Gastroesophageal sphincter (tissue), 4 donors: ENCODE data around the gene RPP30. TPM values are rescaled to one million over a fixed set of nuclear protein-coding genes. Genes with fewer than 3 reads are reported as not detected.

ENCODE experiments used
- ATAC-seq: fragments of 150-250 bp; one replicate; pipeline ENCODE4 v1.9.1; 2016; ENCODE audit warnings: mild to moderate bottlenecking, moderate library complexity
- H3K27ac ChIP-seq, 4 donors: fragments of 200-600 bp; sonication (generic) in 3 of 4; 1 replicate in 3 of 4; 2 replicates in 1 of 4; pipeline ENCODE4 v1.5.1; 2016 to 2019
- H3K27me3 ChIP-seq: fragments of 200-600 bp; sonication (generic); one replicate; pipeline ENCODE4 v1.5.1; 2019
- H3K36me3 ChIP-seq, 2 donors: fragments of 200-600 bp; sonication (generic); one replicate each; pipeline ENCODE4 v1.5.1; 2019; ENCODE audit warnings: control low read depth in 1 of 2
- H3K4me1 ChIP-seq, 3 donors: fragments of 200-600 bp; sonication (generic); 1 replicate in 2 of 3; 2 replicates in 1 of 3; pipeline ENCODE4 v1.5.1; 2016 to 2019; ENCODE audit warnings: control low read depth in 2 of 3
- H3K4me3 ChIP-seq, 2 donors: fragments of 200-600 bp; sonication (generic); one replicate each; pipeline ENCODE4 v1.5.1; 2019; ENCODE audit warnings: mild to moderate bottlenecking in 1 of 2, moderate library complexity in 1 of 2
- H3K9me3 ChIP-seq, 3 donors: fragments of 200-600 bp; sonication (generic); one replicate each; pipeline ENCODE4 v1.5.1; 2017 to 2019; ENCODE audit warnings: control low read depth in 2 of 3
- CTCF ChIP-seq, 4 experiments: fragments of 200-600 bp in 2 of 4; fragments of 450-650 bp in 2 of 4; sonication (generic) in 1 of 4; IDR thresholded peaks; one replicate each; pipeline ENCODE4 v1.5.1; 2017 to 2019; ENCODE audit warnings: antibody characterized with exemption in 4 of 4, mild to moderate bottlenecking in 2 of 4, moderate library complexity in 2 of 4
- EP300 ChIP-seq: sonication (generic); formaldehyde crosslinking; IDR thresholded peaks from one replicate; pipeline ENCODE4 v1.6.1; 2017; ENCODE audit warnings: antibody characterized with exemption, mild to moderate bottlenecking
- POLR2A ChIP-seq, 2 donors: fragments of 450-650 bp; IDR thresholded peaks; one replicate each; pipeline ENCODE4 v1.6.1; 2017; ENCODE audit warnings: antibody characterized with exemption in 2 of 2, mild to moderate bottlenecking in 2 of 2, moderate library complexity in 1 of 2
- POLR2AphosphoS5 ChIP-seq: sonication (generic); formaldehyde crosslinking; IDR thresholded peaks from one replicate; pipeline ENCODE4 v1.6.1; 2017; ENCODE audit warnings: antibody characterized with exemption
- WGBS, 2 donors: methylation state at CpG; one replicate each; pipeline ENCODE4 v1.1.5; 2018; ENCODE audit warnings: low coverage in 1 of 2; 5-methylcytosine and 5-hydroxymethylcytosine counted together
- total RNA-seq, 4 donors: library from RNA; depleted of rRNA; stranded (reverse); fragments of >200 nt; gene quantifications; one replicate each; pipeline ENCODE4 v1.1.0, GENCODE V29; 2016

RPP30 gene
- total RNA-seq, 4 donors from 2014 or later, result 25.0 to 44.2 (median 30.8) TPM

DNA sequence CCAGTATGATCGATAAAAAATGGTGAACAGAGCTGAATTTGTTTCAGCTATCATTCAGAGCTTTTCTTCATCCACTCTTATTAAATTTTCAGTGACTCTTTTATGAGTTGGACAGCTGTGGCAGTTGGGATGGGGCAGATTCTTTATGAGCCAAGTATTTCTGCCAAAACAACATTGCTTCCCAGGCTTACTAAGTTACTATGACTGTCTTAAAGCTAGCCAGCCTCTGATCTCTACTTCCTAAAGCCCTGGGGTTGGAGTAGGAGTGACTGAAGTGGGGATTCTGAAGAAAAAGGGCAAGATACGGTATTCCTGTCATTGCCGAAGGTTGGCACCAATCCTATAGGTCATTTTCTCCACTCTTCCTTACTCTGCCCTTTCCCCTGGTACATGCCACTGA is 12.7 kb downstream of the RPP30 start:
- Histone ChIP-seq H3K27ac (no peak overlapping the region), H3K27me3 (no peaks in the 10 kb centered on the region), H3K36me3 (peaks cover 5 to 79% of the 10 kb centered on the region in 2 donors), H3K4me3 (no peak overlapping the region), H3K4me1 (peaks cover 0 to 5% (median 0%) of the 10 kb centered on the region in 3 donors), H3K9me3 (no peaks in the 10 kb centered on the region)
- TF ChIP-seq EP300, result no peak
- no peak for TF ChIP-seq POLR2AphosphoS5
- TF ChIP-seq POLR2A (IDR thresholded peaks at IDR 0.05), result no peak
- no peak for TF ChIP-seq CTCF (IDR thresholded peaks at IDR 0.05)
- WGBS, 2 donors, result 79 to 80% methylated on average over 2 to 3 of the region's 3 CpGs
- no peak for ATAC-seq

DNA sequence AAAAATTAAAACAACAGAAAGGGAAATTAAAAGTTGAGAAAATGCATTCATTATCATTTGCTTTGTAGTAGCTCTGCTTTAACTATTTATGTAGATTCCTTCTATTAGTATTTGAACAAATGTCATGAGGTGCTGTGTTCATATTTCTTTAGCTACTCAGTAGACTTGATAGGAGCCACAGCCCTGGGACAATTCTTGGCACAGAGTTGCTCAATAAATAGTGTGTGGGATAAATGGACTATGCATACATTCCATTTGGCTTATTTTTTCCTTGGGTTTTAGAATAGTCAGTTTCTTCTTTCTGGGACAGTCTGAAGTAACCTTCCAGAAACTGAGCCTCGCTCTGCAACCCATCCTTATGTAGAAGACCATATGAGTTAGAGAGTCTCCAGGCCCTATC is 13.4 kb downstream of the RPP30 start:
- ATAC-seq, result no peak
- Histone ChIP-seq H3K4me1 (peaks cover 0 to 5% (median 0%) of the 10 kb centered on the region in 3 donors), H3K36me3 (peaks cover 5 to 82% of the 10 kb centered on the region in 2 donors), H3K9me3 (no peaks in the 10 kb centered on the region), H3K27me3 (no peaks in the 10 kb centered on the region), H3K27ac (no peak overlapping the region), H3K4me3 (no peak overlapping the region)
- TF ChIP-seq POLR2AphosphoS5 (no peak), CTCF (IDR thresholded peaks at IDR 0.05) (no peak), POLR2A (IDR thresholded peaks at IDR 0.05) (no peak), EP300 (no peak)
- 90 to 100% methylated on average over 1 of the region's 1 CpG for WGBS, 2 donors

DNA sequence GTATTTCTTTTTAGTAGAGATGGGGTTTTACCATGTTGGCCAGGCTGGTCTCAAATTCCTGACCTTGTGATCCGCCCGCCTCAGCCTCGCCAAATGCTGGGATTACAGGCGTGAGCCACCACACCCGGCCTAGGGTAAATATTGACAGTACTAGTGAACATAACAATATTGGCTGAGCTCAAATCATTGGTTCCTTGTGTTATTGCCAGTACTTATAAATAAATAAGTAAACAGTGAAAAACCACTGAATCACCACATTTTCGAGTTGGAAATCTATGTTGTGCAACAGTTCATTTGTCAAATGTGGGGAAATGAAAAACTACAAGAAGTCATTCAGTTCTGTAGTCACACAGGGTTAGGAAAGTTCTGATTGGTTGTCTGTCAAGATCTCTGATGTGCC is 15.8 kb downstream of the RPP30 start:
- ATAC-seq, result no peak
- 94% methylated on average over 4 of the region's 6 CpGs; no CpG with 5 or more reads in 1 of the 2 donors for WGBS, 2 donors

GRCh38 chr10:90888387-90888786 is 16.6 kb downstream of the RPP30 start:
- Histone ChIP-seq H3K27me3 (no peaks in the 10 kb centered on the region), H3K36me3 (peaks cover 5 to 98% of the 10 kb centered on the region in 2 donors), H3K4me1 (peaks cover 0 to 5% (median 0%) of the 10 kb centered on the region in 3 donors), H3K9me3 (no peaks in the 10 kb centered on the region), H3K27ac (no peak overlapping the region), H3K4me3 (no peak overlapping the region)
- ATAC-seq, result no peak
- TF ChIP-seq POLR2A (IDR thresholded peaks at IDR 0.05), result no peak
- no peak for TF ChIP-seq POLR2AphosphoS5
- no peak for TF ChIP-seq CTCF (IDR thresholded peaks at IDR 0.05)
- TF ChIP-seq EP300, result no peak
- 86 to 96% methylated on average over 4 to 6 of the region's 6 CpGs for WGBS, 2 donors

More for the DNA sequence above, 15.8 kb downstream of the RPP30 start:
- H3K9me3 ChIP-seq, result no peaks in the 10 kb centered on the region
- TF ChIP-seq CTCF (IDR thresholded peaks at IDR 0.05), result no peak
- no peak for TF ChIP-seq EP300
- no peak for TF ChIP-seq POLR2A (IDR thresholded peaks at IDR 0.05)
- no peak for TF ChIP-seq POLR2AphosphoS5
- peaks cover 0 to 5% (median 0%) of the 10 kb centered on the region in 3 donors for H3K4me1 ChIP-seq
- no peak overlapping the region for H3K4me3 ChIP-seq
- no peaks in the 10 kb centered on the region for H3K27me3 ChIP-seq
- peaks cover 5 to 98% of the 10 kb centered on the region in 2 donors for H3K36me3 ChIP-seq
- H3K27ac ChIP-seq, result no peak overlapping the region

- Histone ChIP-seq H3K27me3 (no peaks in the 10 kb centered on the region), H3K9me3 (no peaks in the 10 kb centered on the region), H3K4me3 (no peak overlapping the region), H3K36me3 (peaks cover 5 to 100% of the 10 kb centered on the region in 2 donors), H3K4me1 (peaks cover 0 to 3% (median 0%) of the 10 kb centered on the region in 3 donors), H3K27ac (no peak overlapping the region)
- ATAC-seq, result no peak
- WGBS, 2 donors, result 88 to 100% methylated on average over 1 of the region's 1 CpG
- TF ChIP-seq CTCF (IDR thresholded peaks at IDR 0.05) (no peak), EP300 (no peak), POLR2A (IDR thresholded peaks at IDR 0.05) (no peak), POLR2AphosphoS5 (no peak)
These were observed 17.9 kb downstream of the RPP30 start for GRCh38 chr10:90889636-90890035.
